ENCODE results near the gene LYPD3. TPM values are rescaled to one million over a fixed set of nuclear protein-coding genes. Genes with fewer than 3 reads are reported as not detected.

LYPD3 gene
- total RNA-seq, 2 experiments from 2014 or later: not detected

- Histone ChIP-seq H3K36me3 (ENCODE audit: insufficient read depth, low read length) (no peaks in the 10 kb centered on the region), H3K4me3 (ENCODE audit: low read depth, low read length, poor library complexity, severe bottlenecking) (no peak overlapping the region), H3K4me2 (ENCODE audit: low read length) (no peak overlapping the region), H4K20me1 (ENCODE audit: insufficient read depth, low read length) (no peaks in the 10 kb centered on the region), H3K4me1 (ENCODE audit: insufficient read depth, low read length, poor library complexity, severe bottlenecking) (no peaks in the 10 kb centered on the region), H3K9me3 (ENCODE audit: low read length) (no peaks in the 10 kb centered on the region), H3K79me2 (ENCODE audit: insufficient read depth, low read depth, low read length) (no peaks in the 10 kb centered on the region), H3K27ac (ENCODE audit: low read depth, low read length, poor library complexity, severe bottlenecking) (no peak overlapping the region), H2AFZ (ENCODE audit: low read length) (no peak overlapping the region), H3K9me2 (ENCODE audit: insufficient read depth, low read length) (no peaks in the 10 kb centered on the region)
- ChIA-PET POLR2A (interaction anchor here (0.9 kb wide), 1 partner anchor 356 kb away, joined by 4 read pairs; no protein-coding TSS in a partner anchor), CTCF (ENCODE audit: unreplicated experiment) (no interaction called here)
- BruUV-seq (replicated peaks): no TSS peak
- intact Hi-C loops (cut with micrococcal nuclease; ENCODE audit: unreplicated experiment): no loop called here
- DNase-seq (ENCODE audit: low spot score): no peak
- TF ChIP-seq EZH2phosphoT487 (IDR thresholded peaks at IDR 0.05; ENCODE audit: borderline replicate concordance, low read depth, low read length): no peak
- TF ChIP-seq CTCF (conservative IDR thresholded peaks at IDR 0.05; ENCODE audit: low read length): no peak
These were observed 29.7 kb upstream of the LYPD3 start for GRCh38 chr19:43495082-43495481.

GRCh38 chr19:43490759-43491158 is 25.4 kb upstream of the LYPD3 start:
- TF ChIP-seq CTCF (conservative IDR thresholded peaks at IDR 0.05; ENCODE audit: low read length): no peak
- no peak for TF ChIP-seq EZH2phosphoT487 (IDR thresholded peaks at IDR 0.05; ENCODE audit: borderline replicate concordance, low read depth, low read length)
- H3K79me2 ChIP-seq (ENCODE audit: insufficient read depth, low read depth, low read length): no peaks in the 10 kb centered on the region
- H3K9me2 ChIP-seq (ENCODE audit: insufficient read depth, low read length): no peaks in the 10 kb centered on the region
- H4K20me1 ChIP-seq (ENCODE audit: insufficient read depth, low read length): no peaks in the 10 kb centered on the region
- DNase-seq (ENCODE audit: low spot score): no peak
- no peak overlapping the region for H3K27ac ChIP-seq (ENCODE audit: low read depth, low read length, poor library complexity, severe bottlenecking)
- no peak overlapping the region for H3K4me2 ChIP-seq (ENCODE audit: low read length)
- no peaks in the 10 kb centered on the region for H3K9me3 ChIP-seq (ENCODE audit: low read length)
- ChIA-PET POLR2A (interaction anchor here (0.6 kb wide), 1 partner anchor 56 kb away, joined by 3 read pairs; no protein-coding TSS in a partner anchor), CTCF (ENCODE audit: unreplicated experiment) (no interaction called here)
- no peaks in the 10 kb centered on the region for H3K4me1 ChIP-seq (ENCODE audit: insufficient read depth, low read length, poor library complexity, severe bottlenecking)
- no TSS peak for BruUV-seq (replicated peaks)
- H3K4me3 ChIP-seq (ENCODE audit: low read depth, low read length, poor library complexity, severe bottlenecking): no peak overlapping the region
- intact Hi-C loops (cut with micrococcal nuclease; ENCODE audit: unreplicated experiment): no loop called here
- H2AFZ ChIP-seq (ENCODE audit: low read length): no peak overlapping the region
- H3K36me3 ChIP-seq (ENCODE audit: insufficient read depth, low read length): no peaks in the 10 kb centered on the region

GRCh38 chr19:43489979-43490599 is 24.7 kb upstream of the LYPD3 start:
- Histone ChIP-seq H3K4me2 (ENCODE audit: low read length) (no peak overlapping the region), H3K36me3 (ENCODE audit: insufficient read depth, low read length) (no peaks in the 10 kb centered on the region), H3K9me2 (ENCODE audit: insufficient read depth, low read length) (no peaks in the 10 kb centered on the region), H3K4me3 (ENCODE audit: low read depth, low read length, poor library complexity, severe bottlenecking) (no peak overlapping the region), H2AFZ (ENCODE audit: low read length) (no peak overlapping the region), H3K9me3 (ENCODE audit: low read length) (no peaks in the 10 kb centered on the region), H3K27ac (ENCODE audit: low read depth, low read length, poor library complexity, severe bottlenecking) (no peak overlapping the region), H4K20me1 (ENCODE audit: insufficient read depth, low read length) (no peaks in the 10 kb centered on the region), H3K79me2 (ENCODE audit: insufficient read depth, low read depth, low read length) (no peaks in the 10 kb centered on the region), H3K4me1 (ENCODE audit: insufficient read depth, low read length, poor library complexity, severe bottlenecking) (no peaks in the 10 kb centered on the region)
- no peak for DNase-seq (ENCODE audit: low spot score)
- TF ChIP-seq CTCF (conservative IDR thresholded peaks at IDR 0.05; ENCODE audit: low read length): no peak
- TF ChIP-seq EZH2phosphoT487 (IDR thresholded peaks at IDR 0.05; ENCODE audit: borderline replicate concordance, low read depth, low read length): no peak
- no TSS peak for BruUV-seq (replicated peaks)
- CTCF ChIA-PET (ENCODE audit: unreplicated experiment): no interaction called here
- POLR2A ChIA-PET: interaction anchor here (0.6 kb wide), 1 partner anchor 56 kb away, joined by 3 read pairs; no protein-coding TSS in a partner anchor
- intact Hi-C loops (cut with micrococcal nuclease; ENCODE audit: unreplicated experiment): no loop called here

Measured in OCI-LY7 (cell line).